Fibroblast of the conjunctiva (primary cell): ENCODE results near the gene GPR87.

Experiments used
- DNase-seq: peaks from one replicate; pipeline ENCODE4 v3.0.0-alpha.2; 2010; ENCODE audit warnings: low read depth

The GPR87 gene

DNA sequence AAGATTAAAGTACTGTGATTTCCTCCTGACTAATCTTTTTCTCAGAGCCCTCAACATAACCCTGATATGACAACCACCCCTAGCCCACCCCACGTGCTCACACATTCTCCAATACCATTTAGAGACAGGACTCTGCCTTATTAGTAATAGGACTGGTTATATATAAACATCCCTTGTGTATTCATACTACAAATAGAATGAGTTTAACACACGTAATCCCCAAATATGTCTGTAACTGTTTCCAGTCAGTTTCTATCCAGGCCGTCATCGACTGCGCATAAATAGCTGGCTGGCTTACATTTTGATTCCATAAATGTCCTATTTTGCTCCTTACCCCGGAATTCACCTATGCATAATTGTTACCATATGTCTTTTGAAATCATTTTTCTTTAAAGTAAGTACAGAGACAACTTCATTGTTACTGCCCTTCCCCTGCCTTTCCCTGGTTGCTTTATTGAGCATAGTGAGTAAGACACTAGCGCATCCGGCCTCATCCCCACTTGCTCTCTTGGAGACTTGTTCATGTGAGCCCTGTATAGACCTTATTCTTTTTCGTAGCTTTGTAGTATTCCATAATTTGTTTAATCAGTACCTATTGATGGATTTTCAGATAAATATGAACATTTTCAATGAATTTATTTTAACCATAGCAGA lies 34.8 kb downstream of the GPR87 start:
- DNase-seq: peak; percentile 29

DNA sequence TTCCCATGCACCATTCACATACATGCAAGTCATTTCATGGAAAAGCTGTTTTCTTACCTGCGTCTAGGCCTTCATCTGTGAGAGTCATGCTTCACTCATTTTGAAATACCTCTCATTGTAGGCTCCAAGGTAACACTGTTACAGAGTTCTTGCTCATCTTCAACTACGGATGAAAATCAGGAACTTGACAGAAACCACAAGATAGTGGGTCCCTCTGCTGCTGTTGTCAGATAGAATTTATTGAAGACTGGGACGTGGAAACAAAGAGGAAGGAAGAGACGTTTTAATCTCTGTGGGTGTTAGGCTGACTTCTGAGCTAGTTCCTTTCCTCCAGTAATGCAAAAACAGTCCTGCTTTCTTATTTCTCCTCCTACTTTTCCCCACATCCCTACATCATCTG lies 38.4 kb downstream of the GPR87 start, which contains the start of gene P2RY14:
Gene P2RY14, minus strand, starts transcription at position 313 of the 400 bp plus-strand sequence. CDS start 64,226 bp downstream, outside the sequence.
- DNase-seq: no peak

DNA sequence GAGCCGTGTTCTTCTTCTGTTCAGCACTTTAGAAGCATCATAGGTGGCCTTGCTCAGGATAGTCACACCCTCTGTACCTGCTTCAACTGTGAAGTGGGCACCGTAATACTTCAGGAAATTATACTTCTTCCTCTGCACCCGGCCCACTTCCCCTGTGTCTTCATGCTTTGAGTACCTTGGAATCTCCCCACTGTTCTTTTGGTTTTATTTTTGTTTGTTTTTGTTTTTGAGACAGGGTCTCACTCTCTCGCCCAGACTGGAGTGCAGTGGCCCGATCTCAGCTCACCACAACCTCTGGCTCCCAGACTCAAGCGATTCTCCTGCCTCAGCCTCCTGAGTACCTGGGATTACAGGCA lies 40.0 kb downstream of the GPR87 start:
- no peak for DNase-seq

DNA sequence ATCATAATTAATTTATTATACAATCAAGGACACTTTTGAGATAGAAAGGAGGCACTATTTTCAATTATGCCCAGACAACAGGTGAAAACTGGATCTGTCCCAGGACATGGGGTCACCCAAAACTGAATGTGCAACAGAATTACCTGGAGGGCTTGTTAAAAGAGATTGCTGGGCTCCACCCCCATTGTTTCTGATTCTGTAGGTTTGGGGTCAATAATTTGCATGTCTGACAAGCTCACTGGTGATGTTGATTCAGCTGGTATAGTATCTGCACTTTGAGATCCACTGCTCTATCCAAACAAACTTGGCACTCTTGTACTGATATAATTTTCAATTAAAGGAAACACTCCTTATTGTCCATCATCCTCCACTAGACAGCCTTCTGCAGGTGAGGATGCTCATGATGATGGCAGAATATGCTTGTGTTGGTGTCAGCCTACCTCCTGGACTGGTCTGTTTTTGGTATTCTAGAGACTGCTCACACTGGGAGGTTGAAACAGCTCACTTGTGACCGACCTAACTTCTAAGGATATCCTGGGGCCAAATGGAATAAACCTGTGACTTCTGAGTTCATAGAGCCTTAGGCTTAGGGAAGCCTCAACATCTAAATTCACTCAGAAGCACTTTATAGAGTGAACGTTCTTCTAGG lies 40.5 kb downstream of the GPR87 start:
- no peak for DNase-seq

DNA sequence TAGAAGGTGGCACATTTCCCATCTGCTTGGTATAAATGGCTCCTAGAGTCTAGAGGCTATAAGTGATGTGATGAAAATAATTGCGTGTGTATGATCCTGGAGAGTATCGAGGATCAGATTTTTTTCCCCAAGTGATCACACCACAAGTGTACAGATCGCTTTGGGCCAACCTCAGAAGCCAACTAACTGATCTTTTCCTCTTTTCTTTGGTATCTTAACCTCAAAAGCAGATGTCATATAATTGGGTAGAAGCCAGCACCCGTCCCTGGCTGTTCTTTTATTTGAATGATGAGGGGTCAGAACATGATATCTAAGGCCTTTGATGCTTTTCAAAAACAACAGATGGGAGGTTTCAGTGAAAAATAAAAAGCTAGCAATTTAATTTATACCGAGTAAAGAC lies 41.5 kb downstream of the GPR87 start:
- no peak for DNase-seq

DNA sequence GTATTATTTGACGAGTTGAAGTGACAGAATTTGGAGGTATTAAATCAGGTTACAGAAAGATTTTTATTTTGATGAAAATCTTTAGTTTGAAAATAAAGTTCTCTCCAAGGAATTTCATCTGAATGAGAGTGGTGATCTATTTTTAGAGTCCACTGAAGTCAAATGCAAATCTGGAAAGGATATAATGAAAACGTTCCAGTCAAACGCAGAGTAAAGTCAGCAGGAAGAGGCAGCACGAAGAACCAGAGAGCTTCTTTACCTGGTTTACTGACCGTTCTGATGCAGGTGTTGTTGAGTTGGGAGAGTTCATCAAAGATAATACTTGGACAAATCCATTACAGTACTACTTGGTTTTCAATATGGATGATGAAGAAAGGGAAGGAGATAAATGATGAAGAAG lies 47.0 kb downstream of the GPR87 start:
- no peak for DNase-seq

DNA sequence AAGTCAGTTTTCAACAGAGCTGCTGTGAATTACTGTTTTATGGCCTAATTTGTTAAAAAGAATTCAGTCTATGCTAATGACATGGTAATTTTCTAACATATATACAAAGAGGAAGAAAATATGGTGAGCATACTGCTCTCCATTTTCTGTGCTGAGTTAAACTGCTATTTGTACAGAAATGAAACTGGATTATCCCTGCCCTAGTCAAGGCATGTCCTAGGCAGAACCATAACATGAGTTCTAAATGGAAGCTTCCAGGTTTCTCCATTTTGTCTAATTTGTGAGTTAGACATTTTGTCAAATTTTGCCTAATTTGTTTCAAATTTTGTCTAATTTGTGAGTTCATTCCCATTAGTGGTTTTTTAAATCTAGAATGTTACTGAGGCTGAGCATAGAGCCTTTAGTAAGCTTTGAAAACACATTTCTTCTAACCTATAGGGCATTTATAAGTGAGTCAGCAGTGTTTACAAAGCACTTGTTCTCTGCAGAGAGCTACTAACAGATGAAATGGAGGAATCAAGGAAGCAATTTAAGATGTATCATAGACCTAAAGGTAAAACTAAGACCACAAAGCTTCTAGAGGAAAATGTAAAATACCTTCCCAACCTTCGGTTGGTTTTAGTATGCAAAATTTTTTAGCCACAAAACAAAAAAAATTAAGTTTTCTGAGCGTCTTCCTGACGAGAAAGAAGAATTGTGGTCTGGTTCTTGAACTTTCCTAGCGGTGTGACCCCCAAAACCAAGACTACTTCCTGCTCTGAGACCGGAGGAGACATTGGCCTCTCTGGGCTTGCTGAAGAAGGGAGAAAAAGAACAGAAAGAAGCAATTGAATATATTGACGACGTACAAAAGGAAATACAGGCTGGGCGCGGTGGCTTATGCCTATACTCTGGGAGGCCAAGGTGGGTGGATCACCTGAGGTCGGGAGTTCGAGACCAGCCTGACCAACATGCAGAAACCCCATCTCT lies 48.1 kb downstream of the GPR87 start:
- DNase-seq: no peak

DNA sequence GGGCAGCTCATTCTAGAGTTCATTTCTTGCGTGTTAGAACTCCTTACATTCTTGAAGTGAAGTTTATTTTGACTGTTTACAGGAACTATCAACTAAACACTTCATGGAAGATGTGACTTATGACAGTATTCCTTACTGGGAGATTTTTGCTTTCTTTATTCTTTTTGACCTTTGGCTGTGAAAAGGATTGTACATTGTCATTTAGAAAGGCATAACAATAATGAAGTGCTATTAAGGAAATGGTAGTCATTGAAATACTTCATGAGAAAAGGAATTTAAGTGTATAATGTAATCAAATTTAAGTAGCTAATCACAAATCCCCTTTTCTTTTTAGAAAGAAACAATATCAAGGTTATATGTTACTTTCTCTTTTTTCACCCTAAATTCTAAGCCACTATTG lies 49.6 kb downstream of the GPR87 start:
- no peak for DNase-seq

DNA sequence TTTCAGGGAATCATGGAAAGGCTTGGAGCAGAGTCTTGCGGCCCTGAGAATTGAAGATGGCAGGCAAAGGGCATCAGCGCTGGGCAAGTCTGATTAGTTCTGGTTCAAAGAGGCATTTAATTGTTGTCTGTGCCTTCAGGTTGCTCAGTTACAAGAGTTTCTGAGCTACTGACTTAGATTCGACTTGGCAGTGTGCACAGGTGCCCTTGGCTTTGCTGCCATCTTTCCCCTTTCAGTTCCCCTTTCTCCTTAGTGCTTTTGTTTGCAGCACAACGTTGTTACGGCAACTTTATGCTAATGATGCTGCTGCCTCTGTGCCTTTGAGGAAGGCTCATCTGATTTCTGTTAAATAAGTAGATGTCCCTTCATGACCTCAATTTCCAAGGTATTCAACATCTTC lies 50.8 kb downstream of the GPR87 start:
- no peak for DNase-seq

DNA sequence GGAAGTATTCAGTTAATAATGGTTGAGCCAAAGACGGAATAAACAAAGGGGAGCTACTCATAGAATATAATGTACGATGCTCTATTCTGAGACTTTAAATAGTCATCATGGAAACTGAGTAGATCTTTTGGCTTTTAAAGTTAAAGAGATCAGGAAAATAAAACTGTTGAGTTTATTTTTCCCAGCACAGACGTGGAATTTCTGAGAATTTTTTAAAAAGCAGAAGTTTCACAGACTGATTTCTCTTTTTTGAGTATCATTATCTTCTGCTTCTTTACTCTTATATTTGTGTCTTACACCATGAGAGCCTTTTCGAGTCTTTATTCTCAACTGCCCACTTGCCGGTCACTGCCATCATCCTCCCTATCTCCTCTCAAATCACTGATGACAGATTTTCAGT lies 51.5 kb downstream of the GPR87 start:
- DNase-seq: no peak

DNA sequence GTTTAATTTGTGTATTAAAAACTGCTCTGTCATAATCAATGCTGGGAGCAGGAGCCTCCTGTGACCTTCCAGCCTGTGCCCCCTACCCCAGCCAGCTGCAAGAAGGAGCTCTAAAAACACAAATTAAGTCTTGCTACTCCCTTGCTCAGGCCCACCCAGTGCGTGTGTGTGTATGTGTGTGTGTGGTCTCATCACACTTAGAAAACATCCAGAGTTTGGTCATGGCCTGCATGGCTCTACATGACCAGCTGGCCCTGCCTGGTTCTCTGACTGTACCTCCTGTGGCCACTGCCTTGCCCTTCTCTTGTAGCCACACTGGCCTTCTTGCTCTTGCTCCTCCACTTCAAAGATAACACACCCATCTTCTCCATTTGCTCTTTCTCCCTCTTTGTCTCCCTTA lies 52.0 kb downstream of the GPR87 start:
- DNase-seq: no peak

DNA sequence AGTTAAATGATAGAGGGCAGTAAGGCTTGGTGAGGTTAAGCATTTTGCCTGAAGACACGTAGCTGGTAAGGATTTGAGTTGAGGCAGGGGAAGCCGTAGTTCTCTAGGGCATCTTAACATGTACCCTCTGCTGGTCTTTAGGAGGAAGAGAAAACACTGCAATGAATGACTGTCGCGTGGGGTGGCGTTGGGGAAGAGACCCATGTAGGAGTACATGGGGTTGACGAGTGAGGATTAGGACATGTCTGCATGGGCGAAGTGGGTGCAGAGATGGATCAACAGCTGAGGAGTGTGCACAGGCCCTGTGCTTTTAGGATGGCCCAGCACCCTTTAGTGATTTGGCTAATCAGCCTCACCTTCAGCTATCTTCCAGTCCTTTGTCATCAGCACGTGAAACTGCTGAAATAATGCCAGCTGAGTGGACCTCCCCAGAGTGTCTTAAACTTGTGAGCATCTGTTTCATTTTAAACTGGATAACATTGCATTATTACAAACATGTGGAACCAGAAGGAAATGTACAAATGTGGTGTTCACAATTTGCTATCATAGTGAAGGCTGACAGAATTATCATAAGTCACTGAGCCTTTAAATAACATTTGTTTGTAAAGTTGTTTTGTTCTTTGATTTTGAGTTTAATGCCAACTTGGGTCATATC lies 53.6 kb downstream of the GPR87 start:
- peak; percentile 52 for DNase-seq

DNA sequence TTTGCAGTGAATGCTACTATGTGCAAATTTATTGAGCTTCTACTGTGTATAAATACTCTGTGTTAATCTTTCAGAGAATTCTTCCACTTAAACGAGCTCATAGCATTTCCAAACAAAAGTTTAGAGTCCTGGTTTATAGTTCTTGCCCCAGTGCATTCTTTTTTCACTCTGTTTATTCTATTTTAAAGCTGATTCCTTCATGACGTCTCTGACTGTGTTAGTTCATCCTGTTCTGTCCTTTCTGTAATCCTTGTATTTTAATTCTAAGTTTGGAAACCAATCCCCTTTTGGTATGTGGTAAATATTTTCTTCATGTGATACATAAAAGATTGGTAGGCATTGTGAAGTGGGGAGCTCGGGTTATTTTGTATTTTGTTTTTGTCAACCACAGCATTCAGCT lies 57.0 kb downstream of the GPR87 start:
- no peak for DNase-seq

DNA sequence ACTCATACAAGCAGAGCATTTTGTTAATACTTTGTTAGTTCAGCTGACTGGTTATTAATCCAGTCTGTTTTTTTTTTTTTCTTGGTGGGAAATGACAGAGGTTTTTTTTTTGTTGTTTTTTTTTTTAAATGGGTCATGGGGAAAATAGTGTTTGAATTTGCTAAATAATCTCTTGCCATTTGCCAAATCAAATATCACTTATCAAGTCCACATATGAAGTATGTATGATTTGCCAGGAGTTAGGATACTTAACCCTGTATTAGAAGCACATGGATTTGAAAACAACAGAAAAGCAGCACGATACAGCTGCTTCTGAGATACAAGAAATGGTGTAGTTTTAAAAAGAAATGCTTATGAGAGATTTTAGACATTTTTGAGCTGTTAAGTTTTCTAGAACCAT lies 59.9 kb downstream of the GPR87 start:
- no peak for DNase-seq

DNA sequence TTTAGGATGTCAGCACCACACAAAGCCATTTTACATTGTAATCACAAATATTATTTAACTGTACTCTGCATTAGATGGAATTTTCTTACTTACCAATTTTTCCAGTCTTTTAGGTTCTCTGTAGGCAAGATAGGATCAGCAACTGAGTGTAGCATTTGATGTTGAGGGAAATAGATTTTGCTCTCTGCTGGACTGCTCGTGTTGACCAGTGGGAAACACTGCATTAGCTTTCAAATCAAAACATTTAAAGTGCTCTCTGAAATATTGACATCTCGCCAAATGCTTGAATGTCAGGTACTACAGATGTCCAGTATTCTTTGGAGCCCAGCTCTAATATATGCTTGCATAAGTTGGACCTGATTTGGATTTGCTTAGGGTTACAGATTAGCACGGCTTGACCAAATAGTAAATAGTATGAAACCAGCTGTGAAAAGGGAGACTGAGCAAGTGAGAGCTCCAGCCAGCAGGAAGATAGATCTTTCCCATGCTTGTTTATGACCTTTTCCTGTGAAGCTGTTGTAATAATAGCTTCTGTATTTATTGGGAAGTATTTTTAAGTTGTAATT lies 67.8 kb downstream of the GPR87 start:
- DNase-seq: no peak
